NCI-H446 treated with DMSO at 0.1 percent for 48 hours (cell line): ENCODE data around the gene IGF2R.
"Not testable (repeated sequence)": the region's sequence is repeated elsewhere in the genome, so short reads cannot be mapped to it uniquely, and the experiment has no call there.

Experiments
- DNase-seq: peaks from one replicate; lab custom pipeline; 2025; lab: John Stamatoyannopoulos, UW

The IGF2R gene

GRCh38 chr6:160101277-160102205, 132.7 kb downstream of the IGF2R start:
- DNase-seq = no peak

GRCh38 chr6:160102399-160102798, 133.5 kb downstream of the IGF2R start:
- DNase-seq = no peak

GRCh38 chr6:160102956-160103824, 134.3 kb downstream of the IGF2R start:
- no peak for DNase-seq

GRCh38 chr6:160103825-160104100, 134.9 kb downstream of the IGF2R start:
- no peak for DNase-seq

GRCh38 chr6:160104821-160105517, 136.1 kb downstream of the IGF2R start:
- DNase-seq = no peak

GRCh38 chr6:160106010-160106409, 137.1 kb downstream of the IGF2R start:
- no peak for DNase-seq

- no peak for DNase-seq
These were observed 137.8 kb downstream of the IGF2R start for GRCh38 chr6:160106701-160107100.

GRCh38 chr6:160108077-160108476, 139.2 kb downstream of the IGF2R start:
- no peak for DNase-seq

GRCh38 chr6:160110586-160111123, 141.8 kb downstream of the IGF2R start:
- DNase-seq = no peak

- DNase-seq = no peak
These were observed 142.9 kb downstream of the IGF2R start for GRCh38 chr6:160111806-160112205.

GRCh38 chr6:160112628-160113299, 143.9 kb downstream of the IGF2R start:
- DNase-seq = no peak

- not testable (repeated sequence) for DNase-seq
These were observed 145.7 kb downstream of the IGF2R start for GRCh38 chr6:160114536-160114935.

GRCh38 chr6:160115421-160115820, 146.5 kb downstream of the IGF2R start:
- DNase-seq = no peak

GRCh38 chr6:160116411-160116810, 147.5 kb downstream of the IGF2R start:
- DNase-seq = no peak

- DNase-seq = no peak
These were observed 148.3 kb downstream of the IGF2R start for GRCh38 chr6:160117137-160117536.

GRCh38 chr6:160118620-160119229, 149.8 kb downstream of the IGF2R start:
- no peak for DNase-seq

- DNase-seq = no peak
These were observed 151.2 kb downstream of the IGF2R start for GRCh38 chr6:160120087-160120486.

GRCh38 chr6:160121558-160121957, 152.7 kb downstream of the IGF2R start, which contains the start of gene SLC22A1:
TSS of gene SLC22A1 (plus strand) at chr6:160121815. CDS start at chr6:160121936, 121 bp downstream.
- DNase-seq = no peak

GRCh38 chr6:160121981-160122380, 153.1 kb downstream of the IGF2R start:
- DNase-seq = no peak

GRCh38 chr6:160122744-160123143, 153.9 kb downstream of the IGF2R start:
- no peak for DNase-seq

GRCh38 chr6:160124007-160124406, 155.1 kb downstream of the IGF2R start:
- no peak for DNase-seq
